HG02798 (cell line): ENCODE data around the gene MYG1.
"Not testable (repeated sequence)": the region's sequence is repeated elsewhere in the genome, so short reads cannot be mapped to it uniquely, and the experiment has no call there.

Experiments used
- ATAC-seq: cut with Tn5 transposase; IDR thresholded peaks from one replicate; pipeline ENCODE4 v1.9.1; 2021; ENCODE audit warnings: mild to moderate bottlenecking; ENCODE audit not compliant: unreplicated experiment, poor library complexity

MYG1 gene

DNA sequence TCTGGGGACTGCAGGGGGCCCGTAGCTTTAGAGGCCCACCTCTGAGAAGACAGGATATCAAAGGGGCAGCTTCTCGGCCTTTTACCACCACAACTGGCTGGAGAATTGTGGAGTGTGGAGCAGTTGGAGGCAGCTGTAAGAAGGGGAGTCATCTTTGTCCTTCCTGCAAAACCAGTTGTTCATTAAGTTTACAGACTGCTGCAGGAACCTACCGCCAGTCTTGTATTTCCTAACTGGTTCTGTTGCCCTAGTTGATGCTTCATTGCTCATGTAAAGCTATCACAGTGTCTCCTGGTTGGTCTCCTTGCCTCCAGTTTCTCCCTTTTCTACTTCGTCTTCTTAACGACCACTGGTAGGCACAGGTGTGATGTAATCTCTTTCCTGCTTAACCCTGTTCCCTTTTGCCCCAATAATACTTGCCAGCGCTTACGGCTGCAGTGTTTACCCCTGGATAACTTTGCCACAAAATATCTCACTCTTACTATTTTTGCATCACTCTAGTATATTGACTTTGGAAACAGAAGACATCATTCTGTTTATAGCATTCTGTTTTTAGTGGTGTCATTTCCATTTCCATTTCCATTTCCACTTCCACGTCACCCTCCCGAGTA lies 19.5 kb upstream of the MYG1 start:
- ATAC-seq, result no peak

DNA sequence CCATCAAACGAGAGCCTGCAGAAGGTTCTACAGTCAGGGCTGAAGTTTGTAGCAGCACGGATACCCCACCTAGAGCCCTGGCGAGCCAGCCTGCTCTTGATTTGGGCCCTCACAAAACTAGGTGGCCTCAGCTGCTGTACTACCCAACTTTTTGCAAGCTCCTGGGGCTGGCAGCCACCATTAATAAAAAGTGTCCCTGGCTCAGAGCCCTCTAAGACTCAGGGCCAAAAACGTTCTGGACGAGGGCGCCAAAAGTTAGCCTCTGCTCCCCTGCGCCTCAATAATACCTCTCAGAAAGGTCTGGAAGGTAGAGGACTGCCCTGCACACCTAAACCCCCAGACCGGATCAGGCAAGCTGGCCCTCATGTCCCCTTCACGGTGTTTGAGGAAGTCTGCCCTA lies 13.0 kb upstream of the MYG1 start:
- ATAC-seq, result no peak

DNA sequence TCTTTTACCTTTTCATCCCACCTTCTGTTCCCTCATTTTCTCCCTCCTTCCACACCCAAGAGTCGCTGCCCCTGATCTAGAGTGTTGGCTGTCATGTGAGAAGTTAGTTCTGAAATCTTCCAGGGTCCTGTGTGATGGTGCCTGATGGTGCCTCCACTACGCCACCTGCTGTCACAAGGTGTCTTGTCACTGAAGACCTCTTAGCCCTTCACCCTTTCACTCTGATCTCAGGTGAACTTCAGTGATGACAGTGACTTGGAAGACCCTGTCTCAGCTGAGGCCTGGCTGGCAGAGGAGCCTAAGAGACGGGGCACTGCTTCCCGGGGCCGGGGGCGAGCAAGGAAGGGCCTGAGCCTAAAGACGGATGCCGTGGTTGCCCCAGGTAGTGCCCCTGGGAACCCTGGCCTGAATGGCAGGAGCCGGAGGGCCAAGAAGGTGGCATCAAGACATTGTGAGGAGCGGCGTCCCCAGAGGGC lies 11.7 kb upstream of the MYG1 start:
- ATAC-seq, result no peak

GRCh38 chr12:53288322-53288721 lies 11.2 kb upstream of the MYG1 start:
- no peak for ATAC-seq

DNA sequence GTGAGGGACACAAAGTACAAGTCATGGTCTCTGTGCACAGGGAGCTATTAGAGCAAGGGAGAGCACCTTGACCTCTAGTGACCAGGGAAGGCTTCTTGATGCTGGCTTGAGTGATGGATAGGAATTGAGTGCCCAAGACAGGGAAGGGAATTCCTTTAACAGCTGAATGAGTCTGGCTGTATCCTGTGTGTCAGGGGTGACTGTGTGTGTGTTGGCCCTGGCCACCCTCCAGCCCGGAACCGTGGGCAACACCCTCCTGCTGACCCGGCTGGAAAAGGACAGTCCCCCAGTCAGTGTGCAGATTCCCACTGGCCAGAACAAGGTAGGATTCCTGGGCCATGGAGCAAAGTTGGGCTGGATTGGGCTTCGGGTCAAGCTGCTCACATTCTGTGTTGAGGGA lies 9.6 kb upstream of the MYG1 start:
- ATAC-seq, result no peak

DNA sequence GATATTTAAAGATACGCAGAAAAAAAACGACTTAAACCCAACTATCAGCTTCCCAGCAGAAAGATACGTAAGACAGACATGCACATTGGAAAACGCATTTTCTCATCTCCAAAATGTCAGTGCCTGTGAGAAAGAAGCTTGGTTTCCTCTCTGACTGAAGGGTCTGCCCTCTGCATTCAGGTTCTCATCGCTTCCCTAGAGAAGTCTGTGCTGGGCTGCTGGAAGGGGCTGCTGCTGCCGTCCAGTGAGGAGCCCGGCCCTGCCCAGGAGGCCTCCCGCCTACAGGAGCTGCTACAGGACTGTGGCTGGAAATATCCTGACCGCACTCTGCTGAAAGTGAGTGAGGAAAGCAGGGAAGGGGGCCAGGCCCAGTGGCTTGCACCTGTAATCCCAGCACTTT lies 8.8 kb upstream of the MYG1 start:
- no peak for ATAC-seq

DNA sequence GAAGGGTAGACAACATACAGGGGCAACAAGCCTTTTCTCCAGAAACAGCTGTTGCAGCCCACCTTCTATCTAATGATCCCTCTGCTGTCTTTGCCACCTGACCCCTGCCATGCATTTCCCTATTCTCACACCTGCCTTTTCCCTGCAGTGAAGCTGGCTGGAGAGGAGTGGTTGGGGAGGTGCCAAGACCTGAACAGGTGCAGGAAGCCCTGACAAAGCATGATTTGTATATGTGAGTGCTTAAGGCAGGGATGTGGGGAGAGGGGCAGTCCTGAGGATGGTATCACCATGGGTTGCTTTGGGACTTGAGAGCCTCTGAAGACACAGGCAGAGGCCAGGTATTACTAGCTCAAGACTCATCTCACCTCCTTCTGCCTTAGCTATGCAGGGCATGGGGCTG lies 7.1 kb upstream of the MYG1 start:
- no peak for ATAC-seq

- ATAC-seq, result peak; percentile 91
Measured at GRCh38 chr12:53295070-53295890, 4.2 kb upstream of the MYG1 start, which contains the start of gene PFDN5. Gene PFDN5, plus strand, starts transcription at chr12:53295542. Its CDS starts 26 bp downstream, at chr12:53295568.

DNA sequence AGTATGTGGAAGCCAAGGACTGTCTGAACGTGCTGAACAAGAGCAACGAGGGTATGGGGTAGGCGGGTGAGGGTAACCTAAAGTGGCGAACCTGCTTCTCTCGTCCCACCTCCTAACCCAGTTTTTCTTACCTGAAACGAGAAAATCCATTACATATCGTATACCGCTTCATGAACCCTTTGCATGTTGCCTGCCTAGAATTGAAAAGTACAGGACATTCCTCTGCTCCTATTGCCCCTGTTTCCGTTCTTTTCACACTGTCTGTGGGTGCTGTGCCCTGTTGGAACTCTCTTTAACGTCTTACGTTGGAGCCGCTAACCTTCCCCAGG lies 3.6 kb upstream of the MYG1 start:
- no peak for ATAC-seq

DNA sequence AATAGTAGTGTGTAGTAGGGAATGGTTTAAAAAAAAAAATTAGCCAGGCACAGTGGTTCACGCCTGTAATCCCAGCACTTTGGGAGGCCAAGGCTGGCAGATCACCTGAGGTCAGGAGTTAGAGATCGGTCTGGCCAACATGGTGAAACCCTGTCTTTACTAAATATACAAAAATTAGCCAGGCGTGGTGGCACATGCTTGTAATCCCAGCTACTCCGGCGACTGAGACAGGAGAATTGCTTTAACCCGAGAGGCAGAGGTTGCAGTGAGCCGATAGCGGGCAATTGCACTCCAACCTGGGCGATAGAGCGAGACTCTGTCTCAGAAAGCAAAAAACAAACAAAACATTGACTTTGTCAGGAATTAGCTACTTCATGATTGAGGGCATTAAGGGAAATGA lies 2.4 kb upstream of the MYG1 start:
- ATAC-seq, result not testable (repeated sequence)

DNA sequence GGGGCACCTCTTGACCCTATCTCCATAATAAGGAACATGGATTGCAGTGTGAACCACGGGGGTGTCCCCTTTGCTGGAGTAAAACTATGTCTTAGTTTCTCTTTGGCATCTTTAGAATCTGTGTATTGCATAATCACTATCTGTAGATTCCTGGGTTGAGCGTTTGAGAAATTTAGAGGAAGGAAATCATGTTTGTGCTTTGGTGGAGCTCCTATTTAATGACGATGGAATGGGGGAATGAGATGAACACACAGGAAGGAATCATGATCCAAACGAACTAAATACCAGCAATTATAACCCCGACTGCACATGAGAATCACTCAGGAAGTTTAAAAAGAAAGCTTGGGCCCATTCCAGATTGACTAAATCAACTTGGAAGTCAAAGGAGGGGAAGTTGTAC lies 1.3 kb upstream of the MYG1 start:
- no peak for ATAC-seq

- no peak for ATAC-seq
Measured at GRCh38 chr12:53299101-53299453, 418 bp upstream of the MYG1 start.

DNA sequence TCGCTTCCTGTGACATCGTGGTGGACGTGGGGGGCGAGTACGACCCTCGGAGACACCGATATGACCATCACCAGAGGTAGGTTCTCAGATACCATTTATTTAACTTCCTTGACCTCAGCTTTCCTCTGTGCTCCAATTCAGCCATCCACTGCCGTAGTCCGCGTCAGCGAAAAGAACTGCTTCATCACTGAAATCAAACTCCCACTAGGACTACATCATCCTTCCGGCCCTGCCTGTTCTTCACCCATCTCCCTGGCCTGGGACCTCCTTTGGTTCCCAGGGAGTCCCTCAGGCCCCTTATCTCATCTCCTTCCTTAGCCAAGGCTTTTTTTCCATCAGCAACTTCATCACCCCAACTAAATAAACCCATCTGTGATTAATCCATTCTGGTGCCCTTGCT lies 692 bp downstream of the MYG1 start:
- no peak for ATAC-seq

GRCh38 chr12:53302903-53303302 lies 3.4 kb downstream of the MYG1 start:
- ATAC-seq, result no peak

DNA sequence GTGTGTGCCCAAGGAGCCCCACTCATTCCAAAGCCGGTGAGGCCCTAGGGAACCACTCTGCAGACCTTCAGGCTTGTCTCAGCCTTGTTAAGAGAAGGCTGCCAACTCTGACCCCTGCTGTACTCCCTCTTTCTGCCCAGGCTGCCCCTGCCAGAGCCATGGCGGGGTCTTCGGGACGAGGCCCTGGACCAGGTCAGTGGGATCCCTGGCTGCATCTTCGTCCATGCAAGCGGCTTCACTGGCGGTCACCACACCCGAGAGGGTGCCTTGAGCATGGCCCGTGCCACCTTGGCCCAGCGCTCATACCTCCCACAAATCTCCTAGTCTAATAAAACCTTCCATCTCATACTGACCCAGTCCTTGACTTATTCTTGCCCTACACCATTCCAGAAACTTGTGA lies 7.3 kb downstream of the MYG1 start:
- ATAC-seq, result no peak

DNA sequence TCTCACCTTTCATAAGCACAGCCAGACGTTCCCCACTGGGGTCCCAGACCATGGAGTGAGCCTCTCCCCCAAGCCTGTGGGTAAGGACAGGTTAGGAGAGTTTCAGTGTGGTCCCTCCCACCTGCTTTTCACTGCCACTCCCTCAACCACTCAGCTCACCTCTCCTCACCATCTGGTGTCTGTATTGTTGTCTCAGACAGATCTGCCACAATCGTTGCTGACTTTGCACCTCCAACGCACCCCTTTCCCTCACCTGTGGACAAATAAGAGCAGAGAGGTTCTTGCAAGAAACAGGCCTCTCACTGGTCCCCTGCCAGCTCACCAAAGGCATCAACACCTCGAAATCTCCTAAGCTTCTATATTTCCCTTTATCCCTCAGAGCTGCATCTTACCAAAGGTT lies 8.8 kb downstream of the MYG1 start:
- ATAC-seq, result no peak

GRCh38 chr12:53313996-53314395 lies 14.5 kb downstream of the MYG1 start:
- no peak for ATAC-seq

GRCh38 chr12:53320352-53321195 lies 21.1 kb downstream of the MYG1 start:
- ATAC-seq, result no peak

DNA sequence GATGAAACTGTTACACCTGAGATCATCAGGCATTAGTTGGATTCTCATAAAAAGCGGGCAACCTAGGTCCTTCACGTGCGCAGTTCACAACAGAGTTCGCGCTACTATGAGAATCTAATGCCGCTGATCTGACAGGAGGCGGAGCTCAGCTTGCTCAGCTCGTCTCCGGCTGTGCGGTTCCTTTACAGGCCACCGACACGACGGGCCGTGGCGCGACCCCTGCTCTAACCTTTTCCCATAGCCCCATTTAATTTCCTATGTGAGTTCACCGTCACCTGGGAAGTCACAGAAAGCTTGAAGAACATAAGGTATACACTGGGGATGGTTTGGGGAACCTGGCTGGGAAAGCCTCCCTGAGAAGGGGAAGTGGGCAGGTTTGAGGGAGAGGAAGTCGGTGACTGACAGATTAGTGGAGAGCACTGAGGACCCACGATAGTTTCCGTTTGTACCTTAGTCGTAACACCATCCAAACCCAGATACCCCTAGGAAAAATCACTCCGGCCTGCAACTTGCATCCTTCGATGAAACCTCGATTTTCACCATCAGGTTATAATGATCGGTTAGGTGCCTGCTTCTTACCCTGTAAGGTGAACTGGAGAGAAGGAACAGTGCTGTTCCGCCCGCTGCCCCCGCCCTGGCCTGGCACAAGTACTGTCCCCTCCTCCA lies 24.8 kb downstream of the MYG1 start:
- ATAC-seq, result peak; percentile 20

DNA sequence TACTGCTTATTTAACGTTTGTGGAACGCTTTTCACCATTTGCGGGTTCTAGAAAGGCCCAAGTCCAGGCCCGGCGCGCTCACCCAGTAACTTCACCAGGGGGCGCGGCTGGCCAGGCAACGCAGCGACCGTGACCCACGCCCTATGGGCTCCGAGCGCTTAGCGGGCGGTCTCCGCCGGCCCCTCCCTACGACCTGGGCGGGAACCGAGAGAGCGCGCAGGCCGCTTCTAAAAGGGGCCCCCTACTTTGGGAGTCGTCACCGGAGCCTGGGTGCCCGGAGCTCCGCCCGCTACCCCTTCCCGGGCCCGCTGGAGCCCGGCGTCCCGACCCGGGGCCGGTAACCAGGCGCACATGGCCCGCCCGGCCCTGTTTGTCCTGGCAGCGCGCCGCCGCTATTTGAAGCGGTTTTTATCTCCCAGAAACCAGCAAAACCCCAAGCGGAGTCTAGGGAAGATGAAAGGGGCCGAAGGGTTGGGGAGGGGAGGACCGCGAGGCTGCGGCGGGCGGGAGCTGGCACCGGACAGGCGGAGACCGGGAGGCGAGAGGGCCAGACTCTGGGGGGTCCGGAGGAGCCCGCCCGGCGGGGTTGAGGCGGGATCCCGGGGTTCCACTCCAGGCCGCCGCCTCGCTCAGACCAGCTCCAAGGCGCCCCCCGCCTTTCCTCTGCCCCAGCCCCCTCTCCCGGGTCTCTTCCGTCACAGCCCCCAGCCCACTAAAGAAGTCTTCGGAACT lies 25.4 kb downstream of the MYG1 start:
- peak; percentile 63 for ATAC-seq
